Measurements from ENCODE around the gene ADARB2. TPM values are rescaled to one million over a fixed set of nuclear protein-coding genes. Genes with fewer than 3 reads are reported as not detected.

ADARB2 gene
- total RNA-seq, 4 donors from 2014 or later, result 2.0 to 9.9 (median 5.1) TPM

- H3K4me3 ChIP-seq, result no peak overlapping the region
- peak in 2 of 3 donors; percentile 7 to 15 for DNase-seq
- no peak overlapping the region for H3K27ac ChIP-seq
- H3K27me3 ChIP-seq, result no peaks in the 10 kb centered on the region
- TF ChIP-seq POLR2A (IDR thresholded peaks at IDR 0.05), result no peak
- TF ChIP-seq, protein P1, sequence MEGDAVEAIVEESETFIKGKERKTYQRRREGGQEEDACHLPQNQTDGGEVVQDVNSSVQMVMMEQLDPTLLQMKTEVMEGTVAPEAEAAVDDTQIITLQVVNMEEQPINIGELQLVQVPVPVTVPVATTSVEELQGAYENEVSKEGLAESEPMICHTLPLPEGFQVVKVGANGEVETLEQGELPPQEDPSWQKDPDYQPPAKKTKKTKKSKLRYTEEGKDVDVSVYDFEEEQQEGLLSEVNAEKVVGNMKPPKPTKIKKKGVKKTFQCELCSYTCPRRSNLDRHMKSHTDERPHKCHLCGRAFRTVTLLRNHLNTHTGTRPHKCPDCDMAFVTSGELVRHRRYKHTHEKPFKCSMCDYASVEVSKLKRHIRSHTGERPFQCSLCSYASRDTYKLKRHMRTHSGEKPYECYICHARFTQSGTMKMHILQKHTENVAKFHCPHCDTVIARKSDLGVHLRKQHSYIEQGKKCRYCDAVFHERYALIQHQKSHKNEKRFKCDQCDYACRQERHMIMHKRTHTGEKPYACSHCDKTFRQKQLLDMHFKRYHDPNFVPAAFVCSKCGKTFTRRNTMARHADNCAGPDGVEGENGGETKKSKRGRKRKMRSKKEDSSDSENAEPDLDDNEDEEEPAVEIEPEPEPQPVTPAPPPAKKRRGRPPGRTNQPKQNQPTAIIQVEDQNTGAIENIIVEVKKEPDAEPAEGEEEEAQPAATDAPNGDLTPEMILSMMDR (IDR thresholded peaks at IDR 0.05), result no peak
- H3K4me1 ChIP-seq, result no peaks in the 10 kb centered on the region
- H3K9me3 ChIP-seq, result no peaks in the 10 kb centered on the region
- H3K36me3 ChIP-seq, result no peaks in the 10 kb centered on the region
These were observed 567.1 kb downstream of the ADARB2 start for GRCh38 chr10:1169981-1170866.

GRCh38 chr10:1169186-1169885, 568.0 kb downstream of the ADARB2 start:
- TF ChIP-seq, protein P1 (IDR thresholded peaks at IDR 0.05), result no peak
- TF ChIP-seq POLR2A (IDR thresholded peaks at IDR 0.05), result no peak
- Histone ChIP-seq H3K4me1 (no peaks in the 10 kb centered on the region), H3K9me3 (no peaks in the 10 kb centered on the region), H3K27me3 (no peaks in the 10 kb centered on the region), H3K36me3 (no peaks in the 10 kb centered on the region), H3K27ac (no peak overlapping the region), H3K4me3 (no peak overlapping the region)
- DNase-seq, result peak in 2 of 3 donors; percentile 22 to 34

DNA sequence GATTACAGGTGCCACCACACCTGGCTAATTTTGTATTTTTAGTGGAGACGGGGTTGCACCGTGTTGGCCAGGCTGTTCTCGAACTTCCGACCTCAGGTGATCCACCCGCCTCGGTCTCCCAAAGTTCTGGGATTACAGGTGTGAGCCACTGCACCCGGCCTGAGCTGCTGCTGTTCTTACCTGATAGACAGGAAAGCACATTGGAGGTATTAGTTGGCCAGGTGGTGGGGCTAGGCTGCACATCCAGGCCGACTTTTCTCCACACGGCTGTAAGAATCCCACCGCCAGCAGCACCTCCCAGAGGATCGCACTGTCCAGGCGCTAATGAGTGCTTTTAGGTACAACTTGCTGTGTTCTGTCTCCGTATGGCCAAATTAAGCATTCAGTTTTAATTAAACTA, 568.6 kb downstream of the ADARB2 start:
- Histone ChIP-seq H3K4me3 (no peak overlapping the region), H3K27ac (no peak overlapping the region), H3K9me3 (no peaks in the 10 kb centered on the region), H3K4me1 (no peaks in the 10 kb centered on the region), H3K36me3 (no peaks in the 10 kb centered on the region), H3K27me3 (no peaks in the 10 kb centered on the region)
- DNase-seq, result peak in 2 of 3 donors; percentile 7 to 31
- TF ChIP-seq, protein P1 (IDR thresholded peaks at IDR 0.05), result no peak
- TF ChIP-seq POLR2A (IDR thresholded peaks at IDR 0.05), result no peak

GRCh38 chr10:1166828-1167275, 570.5 kb downstream of the ADARB2 start:
- Histone ChIP-seq H3K4me1 (no peaks in the 10 kb centered on the region), H3K27me3 (no peaks in the 10 kb centered on the region), H3K27ac (no peak overlapping the region), H3K9me3 (no peaks in the 10 kb centered on the region), H3K36me3 (no peaks in the 10 kb centered on the region), H3K4me3 (no peak overlapping the region)
- no peak for TF ChIP-seq POLR2A (IDR thresholded peaks at IDR 0.05)
- TF ChIP-seq, protein P1 (IDR thresholded peaks at IDR 0.05), result no peak
- DNase-seq, result peak in 2 of 3 donors; percentile 20 to 24

GRCh38 chr10:1166101-1166827, 571.1 kb downstream of the ADARB2 start:
- Histone ChIP-seq H3K4me1 (no peaks in the 10 kb centered on the region), H3K27me3 (no peaks in the 10 kb centered on the region), H3K36me3 (no peaks in the 10 kb centered on the region), H3K27ac (no peak overlapping the region), H3K4me3 (no peak overlapping the region), H3K9me3 (no peaks in the 10 kb centered on the region)
- TF ChIP-seq POLR2A (IDR thresholded peaks at IDR 0.05), result no peak
- TF ChIP-seq, protein P1 (IDR thresholded peaks at IDR 0.05), result no peak
- peak in 2 of 3 donors; percentile 25 to 42 for DNase-seq

Measured in Peyer's patch (tissue), 4 donors.